Skin of body (tissue), 2 donors: Measurements from ENCODE around the gene ADAMTS20. TPM values are rescaled to one million over a fixed set of nuclear protein-coding genes. Genes with fewer than 3 reads are reported as not detected.
"Not testable (repeated sequence)": the region's sequence is repeated elsewhere in the genome, so short reads cannot be mapped to it uniquely, and the experiment has no call there.

Source experiments
- DNase-seq: peaks from one replicate; lab custom pipeline; 2025; lab: John Stamatoyannopoulos, UW
- total RNA-seq: library from RNA; depleted of rRNA; stranded (reverse); fragments of >200 nt; gene quantifications from one replicate; pipeline ENCODE4 v1.2.3, GENCODE V29; 2014

The ADAMTS20 gene, protein sequence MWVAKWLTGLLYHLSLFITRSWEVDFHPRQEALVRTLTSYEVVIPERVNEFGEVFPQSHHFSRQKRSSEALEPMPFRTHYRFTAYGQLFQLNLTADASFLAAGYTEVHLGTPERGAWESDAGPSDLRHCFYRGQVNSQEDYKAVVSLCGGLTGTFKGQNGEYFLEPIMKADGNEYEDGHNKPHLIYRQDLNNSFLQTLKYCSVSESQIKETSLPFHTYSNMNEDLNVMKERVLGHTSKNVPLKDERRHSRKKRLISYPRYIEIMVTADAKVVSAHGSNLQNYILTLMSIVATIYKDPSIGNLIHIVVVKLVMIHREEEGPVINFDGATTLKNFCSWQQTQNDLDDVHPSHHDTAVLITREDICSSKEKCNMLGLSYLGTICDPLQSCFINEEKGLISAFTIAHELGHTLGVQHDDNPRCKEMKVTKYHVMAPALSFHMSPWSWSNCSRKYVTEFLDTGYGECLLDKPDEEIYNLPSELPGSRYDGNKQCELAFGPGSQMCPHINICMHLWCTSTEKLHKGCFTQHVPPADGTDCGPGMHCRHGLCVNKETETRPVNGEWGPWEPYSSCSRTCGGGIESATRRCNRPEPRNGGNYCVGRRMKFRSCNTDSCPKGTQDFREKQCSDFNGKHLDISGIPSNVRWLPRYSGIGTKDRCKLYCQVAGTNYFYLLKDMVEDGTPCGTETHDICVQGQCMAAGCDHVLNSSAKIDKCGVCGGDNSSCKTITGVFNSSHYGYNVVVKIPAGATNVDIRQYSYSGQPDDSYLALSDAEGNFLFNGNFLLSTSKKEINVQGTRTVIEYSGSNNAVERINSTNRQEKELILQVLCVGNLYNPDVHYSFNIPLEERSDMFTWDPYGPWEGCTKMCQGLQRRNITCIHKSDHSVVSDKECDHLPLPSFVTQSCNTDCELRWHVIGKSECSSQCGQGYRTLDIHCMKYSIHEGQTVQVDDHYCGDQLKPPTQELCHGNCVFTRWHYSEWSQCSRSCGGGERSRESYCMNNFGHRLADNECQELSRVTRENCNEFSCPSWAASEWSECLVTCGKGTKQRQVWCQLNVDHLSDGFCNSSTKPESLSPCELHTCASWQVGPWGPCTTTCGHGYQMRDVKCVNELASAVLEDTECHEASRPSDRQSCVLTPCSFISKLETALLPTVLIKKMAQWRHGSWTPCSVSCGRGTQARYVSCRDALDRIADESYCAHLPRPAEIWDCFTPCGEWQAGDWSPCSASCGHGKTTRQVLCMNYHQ (N-terminal part only)
- total RNA-seq, result 0.10 TPM

DNA sequence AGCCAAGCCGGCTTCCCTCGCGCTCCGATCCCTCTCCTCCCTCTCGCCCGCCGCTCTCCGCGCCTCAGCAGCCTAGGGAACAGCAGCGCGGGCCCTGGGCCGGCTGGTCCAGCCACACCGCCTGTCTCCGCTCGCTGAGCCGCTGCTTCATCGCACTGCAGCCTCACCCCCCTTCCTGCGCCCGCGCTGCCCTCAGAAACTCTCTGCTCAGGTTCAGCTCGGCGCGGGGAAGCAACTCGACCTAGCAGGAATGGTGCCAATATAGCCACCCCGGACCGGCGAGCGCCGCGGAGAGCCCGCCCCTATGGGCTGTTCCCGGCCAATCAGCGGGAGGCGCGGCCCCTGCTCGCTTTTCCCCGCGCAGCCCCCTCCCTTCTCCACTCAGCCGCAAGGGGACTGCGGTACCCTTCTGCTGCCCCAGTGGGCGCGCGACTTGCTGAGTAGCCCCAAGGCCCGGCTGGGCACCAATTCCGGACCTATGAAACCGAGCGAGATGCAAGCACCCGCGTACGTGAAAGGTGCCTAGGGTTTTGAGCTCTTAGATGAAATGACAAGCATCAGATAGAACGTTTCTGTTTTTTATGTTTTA lies at the start of gene ADAMTS20:
Gene ADAMTS20 (minus strand): TSS at position 233 of the 589 bp plus-strand sequence. CDS start 282 bp downstream, outside the sequence.
- no peak for DNase-seq

DNA sequence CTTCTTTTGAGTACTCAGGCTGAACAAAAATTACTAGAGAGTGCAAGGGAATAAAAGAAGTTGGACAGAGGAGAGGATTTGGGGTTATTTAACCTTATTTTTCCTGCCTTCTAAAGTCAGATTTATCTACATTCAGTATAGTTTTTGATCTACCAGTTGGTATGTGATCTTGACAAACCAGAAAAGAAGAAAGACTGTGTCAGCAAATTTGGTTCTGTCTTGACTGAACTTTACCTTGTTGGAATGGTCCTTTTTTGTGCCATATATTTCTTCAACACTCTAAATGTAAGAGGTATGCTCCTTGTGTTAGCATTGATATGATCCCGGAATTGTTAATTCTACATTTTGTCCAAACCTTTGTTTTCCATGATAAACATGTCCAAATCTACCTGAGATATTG lies 47.7 kb upstream of the ADAMTS20 start:
- DNase-seq, result no peak

DNA sequence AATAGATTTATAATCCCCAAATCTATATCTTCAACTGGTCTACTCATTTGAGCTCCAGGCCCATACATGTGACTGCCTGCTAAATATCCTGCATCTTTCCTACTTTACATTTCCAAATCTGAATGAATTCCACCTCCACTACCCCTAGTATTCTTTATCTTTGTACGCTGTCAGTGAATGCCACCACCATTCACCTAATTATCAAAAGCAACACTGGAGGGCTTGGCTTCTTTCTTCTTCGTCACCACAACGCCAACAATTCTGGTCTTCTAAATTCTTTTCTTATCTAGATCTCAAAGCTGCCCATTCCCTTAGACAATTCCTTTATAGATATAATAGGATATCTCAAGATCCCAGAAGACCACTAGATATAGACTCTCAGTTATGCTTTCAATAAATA lies 47.1 kb upstream of the ADAMTS20 start:
- no peak for DNase-seq

DNA sequence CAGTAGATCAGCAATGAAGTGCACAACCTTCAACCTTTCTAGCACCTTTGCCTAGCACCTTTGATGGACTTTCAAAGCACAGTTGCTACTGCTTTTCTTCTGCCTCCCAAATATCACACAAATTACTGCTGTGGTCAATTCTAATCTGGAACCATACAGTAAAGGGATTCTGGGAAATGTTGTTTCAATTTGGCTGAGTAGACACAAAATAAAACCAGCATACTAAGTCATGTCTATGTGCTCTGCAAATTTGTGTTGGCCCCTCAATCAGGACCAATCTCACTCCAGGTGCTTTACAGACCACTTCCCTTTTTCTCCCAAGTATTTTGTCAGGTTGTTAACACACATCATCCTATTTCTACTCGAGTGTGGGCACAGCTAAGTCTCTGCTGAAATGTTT lies 38.3 kb upstream of the ADAMTS20 start:
- no peak for DNase-seq

DNA sequence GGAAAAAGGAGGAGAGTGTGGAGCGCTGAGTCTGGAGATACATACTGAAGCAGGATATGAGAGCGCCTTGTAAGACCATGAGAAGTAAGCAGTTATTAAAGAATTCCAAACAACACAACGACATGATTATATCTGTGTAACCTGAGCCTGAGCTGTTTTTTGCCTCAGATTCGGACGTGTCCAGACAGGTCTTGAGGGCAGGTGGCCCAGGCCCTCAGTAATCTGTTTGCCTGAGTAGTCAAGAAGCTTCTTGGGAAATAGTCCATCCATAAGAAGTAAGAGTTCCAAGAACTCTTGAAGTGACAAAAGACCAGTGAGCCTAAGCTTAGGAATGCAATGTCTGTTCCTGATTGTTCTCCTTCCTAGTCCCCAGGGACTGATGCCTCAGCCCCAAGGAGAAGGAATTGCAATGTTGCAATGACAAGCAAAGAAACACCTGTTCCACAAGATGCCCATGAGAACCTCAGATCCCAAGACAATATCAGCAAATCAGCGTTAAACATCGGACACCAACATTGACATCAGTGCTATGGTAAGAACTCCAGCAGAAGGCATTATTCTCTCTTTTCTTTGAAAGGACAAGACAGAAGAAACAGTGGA lies 34.7 kb upstream of the ADAMTS20 start:
- no peak for DNase-seq

DNA sequence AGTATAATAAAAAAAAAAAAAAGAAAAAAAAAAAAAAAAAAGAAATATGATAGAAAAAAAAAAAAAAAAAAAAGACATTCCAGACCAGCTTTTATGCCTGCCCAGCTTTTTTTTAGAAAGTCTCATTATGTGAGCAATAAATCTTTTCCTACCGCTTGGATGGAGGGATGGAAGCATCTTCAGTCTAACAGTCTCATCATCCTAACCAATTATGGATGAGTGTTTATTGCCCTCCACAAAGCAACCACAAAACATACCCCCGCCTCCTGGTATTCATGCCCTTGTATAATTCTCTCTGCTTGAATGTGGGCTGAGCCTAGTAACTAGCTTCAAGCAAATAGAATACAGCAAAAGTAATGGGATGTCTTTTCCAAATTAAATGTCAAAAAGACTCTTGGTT lies 33.7 kb upstream of the ADAMTS20 start:
- no peak for DNase-seq

DNA sequence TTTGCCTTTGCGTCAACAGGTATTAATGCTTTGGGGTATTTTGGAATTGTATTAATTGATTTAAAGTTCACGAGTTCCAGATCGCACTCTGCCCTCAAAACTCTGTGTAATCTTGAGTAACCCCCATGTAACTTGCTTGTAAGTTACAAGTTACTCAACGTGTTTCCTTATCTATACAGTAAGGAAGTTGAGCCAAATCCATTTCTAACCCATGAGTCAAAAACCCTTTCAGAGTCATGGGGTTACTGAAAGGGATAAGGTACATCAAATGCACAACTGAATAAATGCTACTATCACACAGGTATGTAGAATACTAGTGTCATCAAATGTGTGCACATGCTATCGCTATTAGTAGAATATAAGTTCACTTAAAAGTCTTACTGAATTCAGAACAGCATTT lies 28.6 kb upstream of the ADAMTS20 start:
- no peak for DNase-seq

DNA sequence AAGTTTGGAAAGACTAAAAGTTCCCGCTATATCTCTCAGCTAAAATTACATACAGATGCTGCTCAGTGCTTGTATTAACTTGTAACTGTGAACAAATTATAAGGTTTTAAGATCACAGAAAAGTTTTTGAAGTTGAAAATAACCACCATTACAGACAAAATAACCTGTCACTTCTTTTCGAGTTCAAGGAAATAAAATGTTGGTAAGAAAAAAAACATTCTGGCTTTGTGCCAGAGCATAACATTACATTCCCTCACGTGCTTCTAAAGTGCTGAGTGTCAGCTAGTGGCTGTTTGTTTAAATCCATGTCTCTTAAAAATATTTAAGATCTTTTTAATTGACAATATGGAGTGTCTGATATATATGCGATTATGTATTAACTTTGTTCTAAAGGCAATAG lies 27.2 kb upstream of the ADAMTS20 start:
- peak; percentile 17 for DNase-seq

DNA sequence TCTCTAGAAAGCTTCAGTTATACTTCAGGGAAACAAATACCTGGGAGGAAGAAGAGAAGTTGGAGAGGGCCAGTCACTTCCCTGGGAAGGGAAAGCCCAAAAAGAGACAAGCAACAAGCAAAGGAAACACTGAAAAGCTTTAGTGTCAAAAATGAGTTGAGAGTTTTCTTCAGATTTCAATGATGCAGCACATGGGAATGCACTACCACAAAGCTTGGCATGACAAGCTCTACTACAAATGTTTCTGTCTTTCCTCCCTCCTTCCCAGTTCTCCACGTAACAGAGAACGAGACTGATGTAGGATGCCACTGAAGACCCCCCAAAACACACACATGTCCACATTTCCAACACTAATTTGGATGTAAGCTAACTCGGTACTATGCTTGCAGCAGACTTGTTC lies 26.8 kb upstream of the ADAMTS20 start:
- no peak for DNase-seq

DNA sequence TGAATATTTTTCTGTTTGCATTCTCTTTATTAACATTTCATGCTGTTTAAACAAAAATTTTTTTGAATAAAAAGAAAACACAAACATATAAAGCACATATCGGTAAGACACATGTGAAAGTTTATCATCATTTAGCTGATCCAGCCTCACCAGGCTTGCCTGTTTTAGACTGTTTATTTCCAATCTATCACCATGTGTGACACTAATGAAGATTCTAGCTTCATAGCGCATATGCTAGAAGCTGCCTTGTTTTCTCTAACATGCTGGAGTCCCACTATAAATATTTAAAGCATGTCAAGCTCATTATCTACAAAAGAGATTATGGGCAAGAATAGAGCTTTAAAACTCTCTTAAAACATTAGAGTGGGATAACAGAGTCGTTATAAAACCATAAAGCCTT lies 25.4 kb upstream of the ADAMTS20 start:
- DNase-seq, result no peak

DNA sequence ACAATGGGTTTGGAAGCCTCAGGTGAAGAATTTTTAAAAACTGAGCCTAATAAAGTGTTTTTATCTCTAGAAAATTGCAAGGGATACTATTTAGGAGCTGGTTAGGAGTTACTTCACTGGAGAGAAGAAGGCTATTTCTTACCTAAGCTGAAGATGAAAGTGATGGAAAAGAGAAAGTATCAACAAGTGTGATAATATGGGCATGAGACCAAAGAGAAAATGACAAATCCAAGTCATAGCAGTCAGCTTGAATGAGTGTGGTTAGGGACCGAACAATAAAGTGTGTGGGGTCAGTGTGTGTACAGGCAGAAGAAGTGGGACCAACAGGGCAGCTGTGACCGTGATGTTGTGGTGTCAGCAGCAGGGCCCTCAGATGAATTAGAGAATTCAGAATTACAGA lies 24.2 kb upstream of the ADAMTS20 start:
- DNase-seq, result no peak

DNA sequence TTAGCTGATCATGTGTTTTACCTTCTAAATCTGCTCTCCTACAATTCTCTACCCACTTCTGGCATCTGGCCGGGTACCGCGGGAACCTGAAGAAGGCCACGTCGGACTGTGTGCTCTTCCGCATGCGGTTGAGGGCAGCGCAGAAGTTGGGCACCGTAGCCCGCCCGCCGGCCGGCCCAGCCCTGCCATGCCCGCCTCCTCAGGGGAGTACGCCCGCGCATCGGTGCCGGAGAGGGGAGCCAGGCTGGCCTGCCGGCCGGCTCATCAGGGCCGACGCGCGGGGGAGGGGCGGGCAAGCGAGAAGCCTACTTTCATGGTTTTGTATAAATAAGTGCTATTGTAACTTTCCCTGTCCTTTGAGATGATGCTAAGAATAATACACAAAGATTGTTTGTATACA lies 19.9 kb upstream of the ADAMTS20 start:
- no peak for DNase-seq

DNA sequence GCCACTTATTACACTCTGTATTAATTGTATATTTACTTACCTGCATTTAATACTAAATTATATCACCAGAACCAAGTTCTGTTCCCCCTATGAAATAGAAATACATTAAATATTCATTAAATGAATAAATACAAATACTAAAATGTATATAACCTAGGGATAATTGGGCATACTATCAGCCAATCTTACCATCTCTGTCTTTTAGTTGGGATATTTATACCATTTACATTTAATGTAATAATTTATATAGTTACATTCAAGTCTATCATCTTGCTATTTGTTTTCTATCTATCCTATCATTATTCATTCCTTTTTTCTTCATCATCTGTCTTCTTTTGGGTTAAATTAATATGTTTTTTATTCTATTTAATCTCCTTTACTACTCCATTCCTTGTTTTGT lies 4.1 kb upstream of the ADAMTS20 start:
- DNase-seq, result no peak

DNA sequence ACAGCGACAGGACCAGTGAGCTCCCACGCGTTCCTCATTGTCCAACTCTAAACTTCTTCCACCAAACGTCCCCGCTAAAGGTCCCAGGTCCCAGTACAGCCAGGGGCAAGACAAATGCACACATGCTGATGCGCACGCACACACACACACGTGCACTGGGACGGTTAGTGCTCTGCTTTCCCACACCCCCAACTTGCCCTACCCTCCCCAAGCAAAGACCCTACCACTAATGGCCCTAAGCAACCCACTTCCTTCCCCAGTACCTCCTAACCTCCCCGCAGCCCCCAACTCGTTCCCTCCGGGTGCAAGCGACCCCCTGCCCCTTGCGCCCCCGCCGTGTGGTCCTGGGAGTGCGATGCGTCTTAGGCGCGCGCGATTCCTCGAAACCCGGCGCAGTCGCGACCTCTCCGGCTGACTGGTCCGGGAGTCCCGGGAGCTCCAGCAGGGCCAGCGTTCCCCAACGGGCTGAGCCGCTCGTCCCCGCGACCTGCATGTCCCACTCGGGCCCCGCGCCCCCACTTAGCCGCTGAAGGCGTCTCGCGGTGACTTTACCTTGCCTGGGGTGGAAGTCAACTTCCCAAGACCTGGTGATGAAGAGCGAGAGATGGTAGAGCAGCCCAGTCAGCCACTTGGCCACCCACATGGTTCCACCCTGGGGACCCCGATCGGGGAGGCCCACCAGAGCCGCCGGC lies 578 bp downstream of the ADAMTS20 start:
- DNase-seq, result no peak

DNA sequence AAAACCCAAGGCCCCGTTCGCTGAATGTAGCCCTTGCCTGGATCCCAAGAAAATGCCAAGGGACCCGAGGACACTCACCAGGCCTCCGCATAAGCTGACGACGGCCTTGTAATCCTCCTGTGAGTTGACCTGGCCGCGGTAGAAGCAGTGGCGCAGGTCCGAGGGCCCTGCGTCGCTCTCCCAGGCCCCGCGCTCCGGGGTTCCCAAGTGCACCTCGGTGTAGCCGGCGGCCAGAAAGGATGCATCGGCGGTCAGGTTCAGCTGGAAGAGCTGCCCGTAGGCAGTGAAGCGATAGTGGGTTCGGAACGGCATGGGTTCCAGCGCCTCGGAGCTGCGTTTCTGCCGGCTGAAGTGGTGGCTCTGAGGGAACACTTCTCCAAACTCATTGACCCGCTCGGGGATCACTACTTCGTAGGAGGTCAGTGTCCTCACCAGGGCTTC lies 1.2 kb downstream of the ADAMTS20 start:
- no peak for DNase-seq

DNA sequence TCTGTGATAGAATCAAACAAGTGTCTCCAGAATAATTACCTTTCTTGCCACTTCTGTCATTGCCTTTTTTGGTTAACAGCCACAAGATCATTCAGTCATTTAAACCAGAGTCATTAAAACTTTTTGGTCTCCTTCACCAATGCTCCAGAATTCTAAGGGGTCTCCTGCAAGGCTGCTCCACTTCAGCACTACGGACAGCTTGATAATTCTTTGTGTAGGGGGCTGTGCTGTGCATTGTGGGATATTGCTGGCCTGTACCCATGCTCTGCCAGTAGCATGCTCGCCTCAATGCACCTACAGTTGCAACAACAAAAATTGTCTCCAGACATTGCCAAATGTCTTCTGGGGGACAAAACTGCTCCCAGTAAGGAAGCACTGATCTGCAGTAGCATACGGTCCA lies 7.3 kb downstream of the ADAMTS20 start:
- DNase-seq, result no peak

DNA sequence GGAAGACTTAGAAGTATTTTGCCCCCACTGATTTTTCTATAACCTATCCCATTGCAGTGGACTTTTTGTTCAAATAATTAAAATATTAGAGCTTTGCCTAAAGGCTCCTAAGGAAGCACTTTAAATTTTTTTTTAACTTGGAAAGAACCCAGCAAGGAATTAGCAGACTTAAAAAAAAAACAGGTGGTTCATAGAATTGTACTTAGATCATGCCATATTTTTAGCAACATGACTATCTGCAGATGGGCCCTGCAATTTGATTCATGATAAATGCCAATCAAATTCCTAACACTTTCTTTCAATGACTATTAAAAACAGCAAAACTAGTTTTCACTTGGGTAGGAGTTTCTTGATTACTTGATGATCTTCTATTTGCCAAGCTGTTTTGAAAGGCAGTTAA lies 11.5 kb downstream of the ADAMTS20 start:
- no peak for DNase-seq

DNA sequence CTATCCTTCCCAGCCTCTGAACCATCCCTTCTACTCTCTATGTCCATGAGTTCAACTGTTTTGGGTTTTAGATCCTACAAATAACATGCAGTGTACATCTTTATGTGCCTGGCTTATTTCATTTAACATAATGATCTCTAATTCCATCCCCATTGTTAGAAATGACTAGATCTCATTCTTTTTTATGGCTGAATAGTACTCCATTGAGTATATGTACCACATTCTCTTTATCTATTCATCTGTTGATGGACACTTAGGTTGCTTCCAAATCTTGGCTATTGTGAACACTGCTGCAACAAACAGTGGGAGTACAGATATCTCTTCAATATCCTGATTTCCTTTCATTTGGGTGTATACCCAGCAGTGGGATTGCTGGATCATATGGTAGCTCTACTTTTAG lies 14.3 kb downstream of the ADAMTS20 start:
- DNase-seq, result not testable (repeated sequence)

DNA sequence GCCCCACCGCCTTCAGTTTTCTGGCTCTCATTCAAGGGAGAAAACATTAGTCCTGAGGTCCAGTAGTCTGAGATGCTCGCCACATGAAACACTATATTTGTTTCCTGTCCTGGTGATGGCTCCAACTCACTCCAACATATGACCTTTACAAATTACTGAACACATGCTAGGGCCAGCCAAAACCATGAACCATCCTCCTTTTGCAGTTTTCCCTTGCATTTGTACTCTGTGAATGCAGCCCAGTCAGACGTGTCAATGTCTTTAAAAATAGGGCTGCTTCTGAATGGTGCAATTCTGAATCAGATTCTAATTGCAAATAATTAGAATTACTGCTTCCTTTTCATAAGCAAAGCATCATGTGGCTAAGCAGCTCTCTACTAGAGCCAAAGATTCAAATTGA lies 36.0 kb downstream of the ADAMTS20 start:
- no peak for DNase-seq

DNA sequence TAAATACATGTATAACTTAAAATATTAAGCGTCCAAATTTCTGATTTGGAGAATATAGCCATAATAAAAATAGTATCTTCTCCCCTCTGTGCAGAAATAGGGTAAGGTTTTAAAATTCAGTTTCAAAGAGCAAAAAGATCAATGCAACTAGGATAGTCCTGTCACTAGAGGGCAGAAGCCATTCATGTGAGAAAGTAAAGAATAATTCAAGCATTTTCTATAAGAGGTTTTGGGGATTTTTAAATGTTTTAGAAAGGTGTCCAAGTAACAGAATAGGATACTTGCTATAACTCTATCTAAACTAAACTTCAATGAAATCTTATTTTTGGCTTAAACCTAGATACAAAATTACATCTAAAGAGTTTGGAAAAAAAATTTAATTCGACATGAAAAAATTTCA lies 50.3 kb downstream of the ADAMTS20 start:
- no peak for DNase-seq
